Measurements from ENCODE around the gene RTP4.

DNA sequence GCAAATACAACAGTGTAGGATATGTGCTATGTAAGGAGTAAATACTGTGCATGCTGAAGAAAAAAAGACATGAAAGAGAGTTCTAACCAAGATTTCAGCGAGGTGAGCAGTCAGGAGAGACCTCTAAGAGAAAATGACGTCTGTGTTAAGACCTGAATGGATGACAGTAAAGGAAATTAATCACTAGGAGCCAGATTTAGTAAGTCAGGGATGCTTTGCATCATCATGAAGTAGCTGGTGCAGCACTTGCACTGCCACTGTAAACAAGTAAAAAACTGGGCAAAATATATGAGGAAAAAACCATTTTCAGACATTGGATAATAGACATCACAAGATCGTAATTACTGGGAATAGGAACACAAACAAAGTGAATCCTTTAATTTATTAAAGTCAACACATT, 32.6 kb downstream of the RTP4 start:
- TF ChIP-seq GATA3 (IDR thresholded peaks at IDR 0.05; ENCODE audit: low read depth, low read length): no peak
- no peak for TF ChIP-seq GATA2 (IDR thresholded peaks at IDR 0.05; ENCODE audit: low read depth, low read length)
